Esophagus muscularis mucosa (tissue), 4 donors: Measurements from ENCODE around the gene DNMBP. TPM values are rescaled to one million over a fixed set of nuclear protein-coding genes. Genes with fewer than 3 reads are reported as not detected.
A peak's percentile ranks its signal among the peaks of the same experiment; 100 is the strongest.

Experiments
- DNase-seq: peaks from one replicate; pipeline ENCODE4 v3.0.0-alpha.2; 2017; ENCODE audit errors: extremely low spot score
- H3K27ac ChIP-seq, 4 donors: fragments of 200-600 bp; sonication (generic); replicated peaks in 1 of 4; 1 replicate in 3 of 4; 2 replicates in 1 of 4; pipeline ENCODE4 v1.5.1; 2016 to 2019; ENCODE audit warnings: mild to moderate bottlenecking in 1 of 4
- H3K27me3 ChIP-seq, 4 donors: fragments of 200-600 bp; sonication (generic); one replicate each; pipeline versions ENCODE4 v1.5.1 to v1.6.0; 2016 to 2019
- H3K36me3 ChIP-seq, 4 donors: fragments of 200-600 bp; sonication (generic); one replicate each; pipeline ENCODE4 v1.5.1; 2016 to 2019
- H3K4me1 ChIP-seq, 4 donors: fragments of 200-600 bp; sonication (generic); one replicate each; pipeline ENCODE4 v1.5.1; 2016 to 2019
- H3K4me3 ChIP-seq, 4 donors: fragments of 200-600 bp; sonication (generic); 1 replicate in 2 of 4; 2 replicates in 2 of 4; pipeline ENCODE4 v1.5.1; 2016 to 2019; ENCODE audit warnings: mild to moderate bottlenecking in 4 of 4, moderate library complexity in 1 of 4
- H3K9me3 ChIP-seq, 4 donors: fragments of 200-600 bp; sonication (generic); 1 replicate in 3 of 4; 2 replicates in 1 of 4; pipeline ENCODE4 v1.5.1; 2016 to 2019
- CTCF ChIP-seq, 3 experiments: fragments of 200-600 bp in 2 of 3; fragments of 450-650 bp in 1 of 3; sonication (generic) in 2 of 3; IDR thresholded peaks; one replicate each; pipeline ENCODE4 v1.5.1; 2017 to 2019; ENCODE audit warnings: antibody characterized with exemption in 3 of 3, mild to moderate bottlenecking in 2 of 3, moderate library complexity in 1 of 3
- EP300 ChIP-seq: sonication (generic); formaldehyde crosslinking; IDR thresholded peaks from one replicate; pipeline ENCODE4 v1.6.1; 2017; ENCODE audit warnings: antibody characterized with exemption
- POLR2A ChIP-seq: fragments of 450-650 bp; IDR thresholded peaks from one replicate; pipeline ENCODE4 v1.6.1; 2017; ENCODE audit warnings: antibody characterized with exemption, moderate library complexity, mild to moderate bottlenecking, low read depth
- POLR2AphosphoS5 ChIP-seq, 2 donors: sonication (generic); formaldehyde crosslinking; IDR thresholded peaks; one replicate each; pipeline ENCODE4 v1.6.1; 2017; ENCODE audit warnings: antibody characterized with exemption in 2 of 2
- WGBS: methylation state at CpG from one replicate; pipeline ENCODE4 v1.1.5; 2018; 5-methylcytosine and 5-hydroxymethylcytosine counted together
- intact Hi-C: fragments of 100-400 bp; cut with DNase I; formaldehyde crosslinking; loops from one replicate; pipeline ENCODE4 v1.15.1; 2023
- total RNA-seq, 4 donors: library from RNA; depleted of rRNA; stranded (reverse); fragments of >200 nt; gene quantifications; one replicate each; pipeline versions ENCODE4 v1.1.0 to v1.2.1, GENCODE V29; 2016

DNMBP gene
- total RNA-seq, 4 donors from 2014 or later, result 14.5 to 21.6 (median 17.4) TPM

DNA sequence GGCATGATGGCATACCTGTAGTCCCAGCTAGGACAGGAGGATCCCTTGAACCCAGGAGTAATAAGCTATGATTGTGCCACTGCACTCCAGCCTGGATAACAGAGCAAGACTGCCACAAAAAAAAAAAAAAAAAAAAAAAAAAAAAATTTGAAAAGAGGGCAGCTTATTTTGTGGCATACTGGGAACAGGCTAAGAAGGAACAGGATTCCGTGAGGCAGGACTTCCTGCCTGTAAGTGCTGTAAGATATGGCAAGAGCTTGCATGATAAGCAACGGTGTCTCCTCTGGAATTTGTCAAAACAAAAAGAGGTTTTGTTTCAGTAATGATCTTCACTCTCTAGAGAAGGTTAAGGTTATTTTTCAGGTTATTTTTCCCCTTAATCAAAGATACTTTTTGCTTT is 126.2 kb downstream of the DNMBP start:
- peaks cover 52 to 100% (median 96%) of the 10 kb centered on the region in 4 donors for H3K36me3 ChIP-seq
- WGBS, result 79% methylated on average over 2 of the region's 2 CpGs

DNA sequence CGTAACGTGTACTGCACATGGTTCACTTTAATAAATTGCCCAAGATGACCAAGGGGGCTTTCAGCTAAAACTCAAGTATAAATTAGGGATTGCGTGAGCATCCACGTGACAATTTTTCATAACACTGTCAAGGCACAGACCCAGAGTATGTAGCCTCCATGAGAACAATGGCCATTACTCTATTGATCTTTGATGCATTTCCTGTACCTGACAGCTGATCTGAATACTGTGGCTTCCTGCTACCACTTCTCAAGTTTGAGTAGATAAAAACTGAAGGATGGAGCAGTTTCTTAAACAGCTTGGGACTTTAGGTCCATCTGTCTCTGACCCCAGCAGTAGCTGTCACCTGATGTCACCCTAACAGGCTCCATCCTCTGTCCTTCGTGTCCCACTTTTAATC is 128.4 kb downstream of the DNMBP start:
- DNase-seq, result no peak
- Histone ChIP-seq H3K4me3 (no peak overlapping the region), H3K4me1 (no peaks in the 10 kb centered on the region), H3K27ac (peak overlapping the region in 2 of 4 donors; percentile 30 to 62), H3K27me3 (no peaks in the 10 kb centered on the region), H3K36me3 (peaks cover 66 to 100% (median 98%) of the 10 kb centered on the region in 4 donors), H3K9me3 (no peaks in the 10 kb centered on the region)
- TF ChIP-seq EP300 (no peak), CTCF (IDR thresholded peaks at IDR 0.05) (no peak), POLR2A (no peak), POLR2AphosphoS5 (IDR thresholded peaks at IDR 0.05) (no peak)
- WGBS, result 88% methylated on average over 5 of the region's 5 CpGs
- intact Hi-C loops, result no loop called here

More for the DNA sequence above, 126.2 kb downstream of the DNMBP start:
- Histone ChIP-seq H3K9me3 (no peaks in the 10 kb centered on the region), H3K4me1 (no peaks in the 10 kb centered on the region), H3K27me3 (no peaks in the 10 kb centered on the region), H3K4me3 (no peak overlapping the region), H3K27ac (no peak overlapping the region)
- intact Hi-C loops, result no loop called here
- DNase-seq, result no peak
- no peak for TF ChIP-seq POLR2A
- TF ChIP-seq CTCF (IDR thresholded peaks at IDR 0.05), result no peak
- no peak for TF ChIP-seq EP300
- no peak for TF ChIP-seq POLR2AphosphoS5 (IDR thresholded peaks at IDR 0.05)

GRCh38 chr10:99880080-99880835 is 129.5 kb downstream of the DNMBP start:
- Histone ChIP-seq H3K36me3 (peaks cover 56 to 99% (median 96%) of the 10 kb centered on the region in 4 donors), H3K27me3 (no peaks in the 10 kb centered on the region), H3K4me1 (no peaks in the 10 kb centered on the region), H3K27ac (peak overlapping the region in 2 of 4 donors; percentile 30 to 62), H3K4me3 (no peak overlapping the region), H3K9me3 (no peaks in the 10 kb centered on the region)
- 75% methylated on average over 19 of the region's 19 CpGs for WGBS
- TF ChIP-seq POLR2A (no peak), EP300 (no peak), POLR2AphosphoS5 (IDR thresholded peaks at IDR 0.05) (peak in 1 of 2 donors; percentile 15)
- intact Hi-C loops, result no loop called here
- no peak for DNase-seq

GRCh38 chr10:99875473-99875872 is 134.3 kb downstream of the DNMBP start:
- no peaks in the 10 kb centered on the region for H3K27me3 ChIP-seq
- 79% methylated on average over 5 of the region's 5 CpGs for WGBS
- TF ChIP-seq EP300 (no peak), POLR2AphosphoS5 (IDR thresholded peaks at IDR 0.05) (no peak), POLR2A (no peak), CTCF (IDR thresholded peaks at IDR 0.05) (no peak)
- no peak overlapping the region for H3K4me3 ChIP-seq
- H3K27ac ChIP-seq, result no peak overlapping the region
- H3K4me1 ChIP-seq, result peaks cover 0 to 12% (median 4%) of the 10 kb centered on the region in 4 donors
- no peak for DNase-seq
- H3K36me3 ChIP-seq, result peaks cover 41 to 54% (median 52%) of the 10 kb centered on the region in 4 donors
- intact Hi-C loops, result no loop called here
- no peaks in the 10 kb centered on the region for H3K9me3 ChIP-seq

DNA sequence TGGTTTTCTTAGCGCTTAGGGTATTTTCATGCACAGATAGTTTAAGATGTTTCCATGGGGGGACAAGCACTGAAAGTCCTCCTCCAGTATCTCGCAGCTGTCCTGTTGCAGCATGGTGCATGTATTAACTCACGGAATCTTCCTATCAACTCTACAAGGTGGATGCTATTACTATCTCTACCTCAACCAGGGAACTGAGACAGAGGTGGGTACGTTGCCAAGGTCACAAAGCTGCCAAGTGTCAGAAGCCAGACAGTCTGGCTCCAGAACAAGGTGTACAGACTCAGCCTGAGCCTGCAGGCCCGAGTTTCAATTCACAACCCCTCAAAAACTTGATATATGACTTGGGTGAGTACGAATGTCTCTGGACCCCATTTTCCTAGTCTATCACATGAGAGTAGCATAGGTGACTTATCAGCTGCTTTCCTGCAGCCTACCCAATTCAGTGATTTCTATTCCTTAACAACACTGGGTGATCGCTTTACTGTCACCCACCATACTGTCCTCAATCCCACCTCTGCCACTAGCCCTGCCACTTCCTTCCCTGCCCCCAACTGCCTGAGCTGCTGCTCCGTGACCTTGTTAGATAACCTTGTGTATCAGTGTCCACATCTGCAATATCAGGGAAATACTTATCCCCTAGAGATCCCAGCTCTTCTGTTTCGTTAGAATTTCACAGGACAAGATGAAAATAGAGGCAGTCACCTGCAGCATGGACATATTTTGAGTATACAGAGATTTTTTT is 135.2 kb downstream of the DNMBP start:
- 85% methylated on average over 9 of the region's 9 CpGs for WGBS
- Histone ChIP-seq H3K4me1 (peaks cover 0 to 12% (median 4%) of the 10 kb centered on the region in 4 donors), H3K36me3 (peaks cover 32 to 44% (median 42%) of the 10 kb centered on the region in 4 donors), H3K27ac (no peak overlapping the region), H3K9me3 (no peaks in the 10 kb centered on the region), H3K4me3 (no peak overlapping the region), H3K27me3 (no peaks in the 10 kb centered on the region)
- intact Hi-C loops, result no loop called here
- TF ChIP-seq POLR2A (no peak), EP300 (no peak), CTCF (IDR thresholded peaks at IDR 0.05) (no peak), POLR2AphosphoS5 (IDR thresholded peaks at IDR 0.05) (no peak)
- no peak for DNase-seq
